Measurements from ENCODE around the gene CCNE1.

Gene CCNE1
- total RNA-seq: 7.5 to 8.2 reads per million in 2 donors

GRCh38 chr19:29811125-29812079 lies at the start of gene CCNE1:
Gene CCNE1 (plus strand): TSS chr19:29811991. CDS start chr19:29812556, 565 bp downstream.
- DNase-seq: peak; percentile 89 to 98 (median 92)

DNA sequence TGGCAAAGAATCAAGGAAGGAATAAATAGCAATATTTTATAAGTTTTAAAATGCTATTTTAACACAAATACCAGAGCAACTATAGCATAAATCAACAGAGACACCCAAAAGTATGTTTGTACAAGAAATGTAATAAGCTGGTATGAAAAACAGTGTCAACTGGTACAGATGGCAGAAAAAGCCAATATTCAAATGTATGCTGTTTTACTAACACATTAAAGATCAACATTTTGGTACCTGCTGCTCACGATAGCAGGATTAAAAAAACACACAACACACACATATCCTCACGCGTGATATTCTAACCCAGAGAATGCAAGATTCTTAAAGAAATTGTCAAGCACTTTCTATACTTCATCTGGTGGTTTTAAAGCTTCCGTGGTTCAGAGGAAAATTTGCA lies 48.6 kb upstream of the CCNE1 start:
- no peak for DNase-seq

DNA sequence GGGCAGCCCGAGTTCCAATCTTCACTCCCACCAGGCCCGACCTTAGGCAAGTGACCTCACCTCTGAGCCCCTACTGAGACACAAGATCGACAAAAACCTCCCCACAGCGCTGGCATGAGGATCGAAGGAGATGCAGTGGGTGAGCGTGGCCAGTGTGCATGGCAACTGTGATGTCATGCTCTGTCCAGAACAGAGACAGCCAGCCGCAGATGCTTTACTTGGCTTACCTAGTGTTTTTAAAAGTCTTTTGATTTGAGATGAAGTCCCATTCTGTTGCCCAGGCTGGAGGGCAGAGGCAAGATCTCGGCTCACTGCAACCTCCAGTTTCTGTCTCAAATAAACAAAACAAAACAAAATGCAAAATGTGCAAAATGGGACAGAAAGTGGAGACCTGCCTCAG lies 47.4 kb upstream of the CCNE1 start:
- DNase-seq: no peak

GRCh38 chr19:29766100-29766499 lies 45.7 kb upstream of the CCNE1 start:
- no peak for DNase-seq

- no peak for DNase-seq
Observed at GRCh38 chr19:29767039-29767735, 44.6 kb upstream of the CCNE1 start.

- no peak for DNase-seq
Observed at GRCh38 chr19:29768166-29768565, 43.6 kb upstream of the CCNE1 start.

GRCh38 chr19:29769997-29770396 lies 41.8 kb upstream of the CCNE1 start:
- DNase-seq: no peak

DNA sequence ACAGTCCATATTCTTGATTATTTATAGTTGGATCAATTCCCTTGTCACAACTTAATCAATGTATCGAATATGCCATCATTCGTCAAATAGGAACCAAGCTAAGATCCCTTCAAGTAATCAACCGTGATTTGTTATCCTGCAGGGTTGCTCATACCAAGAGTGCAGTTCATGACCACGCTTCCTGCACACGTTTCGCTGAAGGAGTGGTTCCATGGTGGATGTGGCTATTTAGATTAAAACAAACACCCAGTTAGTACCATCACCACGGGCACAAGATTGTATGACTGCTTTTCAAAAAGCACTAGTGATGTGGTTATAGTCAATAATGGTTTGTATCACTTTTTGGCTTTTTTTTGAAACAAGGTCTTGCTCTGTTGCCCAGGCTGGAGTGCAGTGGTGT lies 41.1 kb upstream of the CCNE1 start:
- peak in 1 of 5 experiments; percentile 94 for DNase-seq

- peak in 2 of 5 experiments; percentile 8 to 27 for DNase-seq
Observed at GRCh38 chr19:29771708-29772414, 39.9 kb upstream of the CCNE1 start.

- DNase-seq: no peak
Observed at GRCh38 chr19:29772696-29773095, 39.1 kb upstream of the CCNE1 start.

GRCh38 chr19:29773141-29773540 lies 38.6 kb upstream of the CCNE1 start:
- no peak for DNase-seq

GRCh38 chr19:29774126-29774525 lies 37.7 kb upstream of the CCNE1 start:
- no peak for DNase-seq

DNA sequence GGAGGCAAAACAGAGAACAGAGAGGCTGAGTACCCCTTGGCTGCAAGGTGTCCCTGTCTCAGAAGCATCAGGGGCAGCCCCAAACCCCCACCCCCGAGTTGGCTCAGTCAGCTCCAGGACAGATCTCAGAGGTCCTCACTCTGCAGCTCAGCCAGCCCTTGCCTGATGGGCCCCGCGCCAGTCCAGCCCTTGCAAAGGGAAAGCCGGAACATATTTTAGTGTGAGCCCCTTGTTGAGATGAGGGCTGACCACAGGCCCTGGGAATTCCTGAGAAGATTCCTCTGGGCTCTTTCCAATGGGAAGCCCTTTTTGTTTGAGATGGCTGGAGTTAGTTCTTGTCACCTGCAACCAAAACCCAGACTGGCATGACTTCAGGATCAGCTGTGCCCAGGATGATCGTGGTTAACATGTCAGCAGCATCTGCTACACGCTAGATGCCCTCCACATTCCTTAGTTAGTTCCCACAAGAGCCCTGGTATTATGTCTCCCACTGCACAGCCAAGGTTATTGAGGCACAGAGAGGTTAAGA lies 33.9 kb upstream of the CCNE1 start:
- no peak for DNase-seq

GRCh38 chr19:29779921-29780320 lies 31.9 kb upstream of the CCNE1 start:
- DNase-seq: peak in 1 of 5 experiments; percentile 12

DNA sequence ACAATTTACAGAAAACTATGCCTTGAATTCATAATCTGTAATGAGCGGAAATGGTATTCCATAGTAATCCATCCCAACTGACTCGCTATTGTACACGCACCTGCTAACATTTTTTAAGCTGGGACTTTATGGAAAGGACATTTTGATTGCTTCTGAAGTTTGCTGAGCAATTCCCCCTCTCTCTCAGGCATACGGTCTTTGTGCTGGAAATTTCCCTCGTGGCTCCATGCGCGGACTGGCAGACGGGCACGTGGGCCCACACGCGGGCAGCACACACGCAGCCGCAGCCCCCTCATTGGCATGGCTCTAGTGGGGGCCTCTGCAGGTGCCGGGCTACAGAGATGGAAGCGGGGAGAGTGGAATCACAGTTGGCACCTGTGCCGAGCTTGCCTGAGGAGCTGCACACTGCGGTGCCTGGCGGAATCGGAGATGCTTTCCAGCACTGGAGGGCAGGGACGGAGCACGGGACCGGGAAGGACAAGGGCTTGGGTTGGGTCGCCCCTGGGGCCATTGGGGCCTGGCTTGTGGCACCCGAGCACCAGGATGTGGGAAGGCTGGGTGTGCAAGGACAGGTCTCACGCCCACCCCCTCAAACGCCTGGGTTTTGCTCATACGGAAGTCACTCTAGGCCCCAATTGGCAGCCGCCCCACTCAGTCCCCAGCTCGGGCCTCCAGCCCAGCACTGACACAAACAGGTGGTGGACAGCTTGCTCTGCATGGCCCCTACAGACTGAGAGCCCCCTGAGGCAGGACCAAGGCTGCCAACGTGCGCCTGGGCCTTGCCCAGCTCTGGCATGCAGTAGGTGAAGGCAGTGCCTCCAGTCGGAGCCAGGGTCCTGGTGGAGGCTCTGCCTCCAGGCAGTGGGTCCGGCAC lies 30.2 kb upstream of the CCNE1 start:
- DNase-seq: no peak

DNA sequence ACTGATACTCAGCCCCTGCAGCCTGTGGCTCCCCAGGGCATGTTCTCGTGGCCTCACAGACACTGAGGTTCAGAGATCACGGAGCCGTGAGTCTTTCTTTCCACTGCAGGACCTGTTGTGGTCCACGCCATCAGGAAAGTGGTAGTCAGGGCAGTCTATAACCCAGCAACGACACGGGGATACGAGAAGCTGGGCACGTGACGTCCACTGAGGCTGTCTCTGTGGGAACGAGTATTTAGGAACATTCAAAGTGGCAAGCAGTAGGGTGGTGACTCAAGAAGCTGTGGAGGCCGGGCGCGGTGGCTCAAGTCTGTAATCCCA lies 29.6 kb upstream of the CCNE1 start:
- DNase-seq: no peak

- DNase-seq: no peak
Observed at GRCh38 chr19:29783627-29784190, 28.1 kb upstream of the CCNE1 start.

DNA sequence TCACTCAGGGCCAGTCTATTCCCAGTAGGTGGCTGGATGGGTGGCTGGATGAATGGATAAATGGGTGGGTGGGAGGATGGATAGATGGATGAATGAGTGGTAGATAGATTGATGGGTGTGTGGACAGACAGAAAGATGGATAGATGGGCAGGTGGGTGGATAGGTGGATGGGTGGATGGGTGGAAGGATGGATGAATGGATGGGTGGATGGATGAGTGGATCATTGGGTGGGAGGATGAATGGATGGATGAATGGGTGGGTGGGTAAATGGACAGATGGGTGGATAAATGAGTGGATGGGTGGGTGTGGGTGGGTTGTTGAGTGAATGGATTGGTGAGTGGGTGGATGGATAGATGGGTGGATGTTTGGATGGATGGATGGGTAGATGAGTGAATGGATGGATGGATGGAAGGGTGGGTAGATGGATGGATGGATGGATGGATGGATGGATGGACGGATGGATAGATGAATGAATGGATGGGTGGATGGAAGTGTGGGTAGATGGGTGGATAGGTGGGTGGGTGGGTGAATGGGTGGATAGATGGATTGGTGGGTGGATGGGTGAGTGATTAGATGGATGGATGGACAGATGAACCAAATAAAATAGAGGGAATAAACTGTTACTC lies 27.1 kb upstream of the CCNE1 start:
- DNase-seq: no peak

GRCh38 chr19:29785360-29785759 lies 26.4 kb upstream of the CCNE1 start:
- DNase-seq: no peak

DNA sequence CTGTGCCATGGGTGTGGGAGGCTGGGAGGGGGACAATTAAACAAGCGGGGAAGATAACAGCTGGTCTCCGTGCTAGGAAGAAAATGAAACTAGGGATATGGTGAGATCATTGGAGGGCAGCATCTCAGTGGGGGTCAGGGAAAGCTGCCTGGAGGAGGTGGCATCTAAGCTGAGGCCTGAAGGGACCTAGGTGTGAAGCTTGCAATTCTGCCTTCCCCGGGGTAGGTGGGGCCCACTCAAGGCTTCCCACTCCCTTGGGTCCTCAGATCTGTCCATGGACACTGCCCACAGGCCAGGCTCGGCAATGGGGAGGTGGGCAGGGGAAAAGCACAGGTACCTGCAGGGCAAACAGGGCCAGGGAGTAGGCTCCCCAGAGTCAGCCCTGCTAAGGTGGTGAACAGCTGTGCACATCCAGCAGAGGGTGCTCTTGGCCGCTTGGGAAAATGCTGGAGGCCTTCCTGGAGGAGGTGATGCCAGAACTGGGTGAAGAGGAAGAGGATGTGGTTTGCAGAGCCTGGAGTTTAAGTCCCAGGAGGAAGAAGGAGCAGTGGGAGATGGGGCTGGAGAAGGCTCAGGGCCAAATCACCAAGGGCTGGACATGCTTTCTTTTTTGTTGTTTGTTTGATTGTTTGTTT lies 25.7 kb upstream of the CCNE1 start:
- peak in 1 of 5 experiments; percentile 12 for DNase-seq

GRCh38 chr19:29787281-29787680 lies 24.5 kb upstream of the CCNE1 start:
- no peak for DNase-seq

Measured in T-helper 2 cell (primary cell).